Fibroblast of gingiva (primary cell): ENCODE measurements around the gene DENND1A.

Experiments
- DNase-seq: peaks from one replicate; pipeline ENCODE4 v3.0.0-alpha.2; 2011; ENCODE audit warnings: low read depth

The DENND1A gene

GRCh38 chr9:123339666-123340510, 590.0 kb downstream of the DENND1A start:
- no peak for DNase-seq

DNA sequence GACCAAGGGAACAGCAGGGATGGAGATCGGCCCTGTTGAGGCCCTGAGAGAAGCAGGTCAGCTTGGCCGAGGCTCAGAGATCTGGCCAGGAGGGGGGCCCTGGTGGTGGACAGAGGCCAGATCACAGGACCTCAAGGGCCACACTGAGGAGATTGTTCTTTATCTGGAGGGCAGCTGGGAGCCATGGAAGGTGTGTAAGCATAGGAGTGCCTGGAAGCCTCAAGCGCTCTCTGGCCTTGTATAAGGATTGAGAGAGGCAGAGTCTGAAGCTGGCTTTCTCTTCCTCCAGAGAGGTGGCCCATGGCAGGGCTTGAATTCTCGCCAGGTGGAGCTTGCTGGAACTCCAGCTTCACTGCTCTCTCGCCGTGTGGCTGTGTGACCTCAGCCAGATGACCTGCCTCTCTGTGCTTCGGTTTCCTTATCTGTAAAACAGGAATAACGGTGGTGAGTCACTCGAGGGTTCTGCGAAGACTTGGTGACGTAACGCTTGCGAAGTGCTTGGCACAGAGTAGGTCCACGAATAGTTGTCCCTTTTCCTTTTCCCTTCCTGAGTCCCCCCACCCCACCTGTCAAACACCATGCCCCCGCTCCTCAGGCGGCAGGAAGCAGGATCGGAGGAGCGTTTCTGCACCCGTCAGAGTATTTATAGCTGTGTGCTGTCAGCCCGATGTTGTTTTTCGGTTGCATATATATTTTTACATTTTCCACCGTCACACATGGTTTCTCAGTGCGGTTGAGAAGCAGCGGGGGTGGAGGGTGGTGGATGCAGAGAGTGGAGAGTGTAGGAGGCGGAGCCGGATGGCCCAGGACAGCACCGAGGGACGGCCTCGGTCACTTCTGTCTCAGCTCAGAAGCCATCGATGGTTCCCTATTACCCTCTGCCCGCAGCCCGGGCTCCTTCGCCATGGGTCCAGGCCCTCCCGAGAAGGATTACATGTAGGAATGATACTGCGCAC, 590.9 kb downstream of the DENND1A start:
- DNase-seq = no peak

GRCh38 chr9:123337971-123338370, 592.0 kb downstream of the DENND1A start:
- DNase-seq = no peak

DNA sequence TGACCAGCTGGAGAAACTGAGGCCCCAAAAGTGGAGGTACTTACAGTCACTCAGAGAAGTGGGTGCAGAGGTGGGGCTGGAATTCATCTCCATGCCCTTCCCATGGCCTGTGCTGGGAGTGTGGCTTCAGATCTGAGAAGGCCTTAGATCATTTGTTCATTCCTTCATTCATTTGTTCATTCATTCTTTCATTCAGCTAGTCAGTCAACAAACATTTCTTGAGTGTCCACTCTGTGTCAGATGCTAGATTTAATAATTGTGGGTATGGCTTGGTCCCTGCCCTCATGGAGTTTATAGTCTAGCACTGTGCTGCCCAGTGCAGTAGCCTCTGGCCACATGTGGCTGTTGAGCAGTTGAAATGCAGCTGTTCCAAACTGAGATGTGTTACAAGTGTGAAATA, 593.0 kb downstream of the DENND1A start:
- no peak for DNase-seq

DNA sequence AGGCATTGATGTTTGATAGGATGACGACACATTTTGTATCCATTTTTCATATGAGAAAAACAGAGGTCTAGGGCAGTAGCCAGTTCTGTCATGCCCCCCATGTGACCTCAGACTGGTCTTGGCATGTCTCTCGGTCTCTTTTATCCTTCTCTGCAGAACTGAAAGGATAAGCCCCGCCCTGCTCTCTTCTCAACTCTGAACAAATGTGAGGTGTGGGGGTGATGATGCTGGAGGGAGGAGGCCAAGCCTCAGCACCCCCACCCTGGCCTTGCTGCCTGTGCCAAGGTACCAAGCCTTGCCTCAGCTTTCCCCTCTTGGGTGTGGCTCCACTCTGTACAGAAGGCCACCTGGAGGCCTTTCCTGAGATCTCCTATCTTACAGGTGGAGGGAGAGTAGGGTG, 593.5 kb downstream of the DENND1A start:
- DNase-seq = no peak

- DNase-seq = no peak
These were observed 594.0 kb downstream of the DENND1A start for GRCh38 chr9:123335986-123336329.

DNA sequence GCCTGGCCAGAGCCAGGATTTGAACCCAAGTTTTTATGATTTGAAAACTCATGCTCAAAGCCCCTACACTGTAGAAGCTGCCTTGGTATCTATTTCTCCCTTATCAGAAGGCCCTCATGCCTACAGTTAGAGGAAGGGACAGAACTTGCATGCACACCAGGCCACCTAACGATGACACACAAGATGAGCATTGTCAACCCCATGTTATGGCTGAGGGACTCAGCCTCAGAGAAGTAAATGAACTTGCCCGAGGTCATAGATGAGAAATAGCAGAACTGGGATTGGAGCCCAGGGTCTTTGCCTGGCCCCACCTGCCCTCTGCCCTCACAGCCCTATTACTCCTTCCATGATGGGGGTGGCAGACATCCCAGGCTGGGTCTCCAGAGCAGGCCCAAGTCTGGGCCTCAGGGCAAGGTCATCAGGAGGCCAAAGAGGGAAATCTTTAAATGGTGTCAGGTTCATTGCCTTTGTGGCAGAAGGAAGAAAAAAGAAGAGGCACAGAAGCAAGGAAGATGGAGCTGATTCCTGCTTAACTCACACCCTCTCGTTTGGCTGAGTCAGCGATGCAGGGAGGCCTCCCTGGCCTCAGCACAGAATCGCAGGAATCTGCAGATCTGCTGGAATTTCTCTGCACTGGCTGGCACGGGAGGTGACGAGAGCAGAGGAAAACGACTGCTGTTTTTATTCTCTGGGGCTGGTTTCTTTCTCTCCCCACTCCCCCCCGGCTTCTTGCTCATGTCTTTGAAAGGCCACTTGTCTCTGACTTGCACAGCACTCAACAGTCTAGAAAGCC, 594.5 kb downstream of the DENND1A start:
- DNase-seq = peak; percentile 55

DNA sequence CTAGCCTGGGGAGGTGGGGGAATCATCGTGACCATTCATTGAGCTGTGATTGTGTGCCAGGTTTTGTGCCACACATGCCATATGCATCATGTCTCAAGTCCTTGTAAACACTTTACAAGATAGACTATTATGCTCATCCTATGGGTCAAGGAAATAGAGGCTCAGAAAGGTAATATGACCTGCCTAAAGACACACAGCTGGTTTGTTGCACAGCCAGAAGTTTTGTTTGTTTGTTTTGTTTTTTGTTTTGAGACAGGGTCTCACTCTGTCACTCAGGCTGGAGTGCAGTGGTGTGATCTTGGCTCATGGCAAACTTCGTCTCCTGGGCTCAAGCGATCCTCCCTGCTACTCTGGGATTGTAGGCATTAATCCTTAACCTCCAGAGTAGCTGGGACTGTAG, 595.3 kb downstream of the DENND1A start:
- DNase-seq = no peak

DNA sequence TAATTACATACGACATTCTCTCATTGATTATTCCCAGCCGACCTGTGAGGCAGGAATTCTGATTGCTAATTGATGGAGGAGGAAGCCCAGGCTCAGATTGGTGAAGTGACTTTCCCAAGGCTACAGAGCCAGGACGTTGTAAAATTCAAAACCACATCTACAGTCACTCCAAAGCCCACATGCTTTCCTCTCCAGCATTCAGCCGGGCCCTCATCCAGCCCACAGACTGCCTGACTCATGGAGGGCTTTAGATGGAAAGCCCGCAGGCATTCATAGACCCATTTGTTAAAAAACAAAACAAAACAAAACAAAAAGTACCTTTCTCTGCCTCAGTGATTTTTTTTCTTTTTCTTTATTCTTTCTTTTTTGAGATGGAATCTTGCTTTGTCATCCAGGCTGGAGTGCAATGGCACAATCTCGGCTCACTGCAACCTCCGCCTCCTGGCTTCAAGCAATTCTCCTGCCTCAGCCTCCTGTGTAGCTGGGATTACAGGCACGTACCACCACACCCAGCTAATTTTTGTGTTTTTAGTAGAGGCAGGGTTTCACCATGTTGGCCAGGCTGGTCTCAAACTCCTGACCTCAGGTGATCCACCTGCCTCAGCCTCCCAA, 596.8 kb downstream of the DENND1A start:
- peak; percentile 32 for DNase-seq

GRCh38 chr9:123331346-123332060, 598.4 kb downstream of the DENND1A start:
- DNase-seq = no peak
